Measurements from ENCODE around the gene MATCAP1. TPM values are rescaled to one million over a fixed set of nuclear protein-coding genes. Genes with fewer than 3 reads are reported as not detected.

MATCAP1 gene
- total and polyA plus RNA-seq, 2 of the 13 experiments (the other 11 are each of a cell fraction or from before 2014, with no cell fraction given), result 11.2 to 24.5 TPM

GRCh38 chr16:67191995-67192681 lies 8.4 kb upstream of the MATCAP1 start, which contains the start of gene E2F4 (continued):
- 0 out of 2 replicates have a peak, but pooled peaks have one; percentile 6 for TF ChIP-seq ZFP37 (CRISPR knock-in tag; IDR thresholded peaks at IDR 0.05; ENCODE audit: borderline replicate concordance)
- TF ChIP-seq ZBTB49 (CRISPR knock-in tag; IDR thresholded peaks at IDR 0.05; ENCODE audit: borderline replicate concordance), result no peak
- TF ChIP-seq ZNF607 (CRISPR knock-in tag; IDR thresholded peaks at IDR 0.05; ENCODE audit: borderline replicate concordance), result 0 out of 2 replicates have a peak, but pooled peaks have one; percentile 19
- peak; percentile 51 for TF ChIP-seq ZNF556 (CRISPR knock-in tag; IDR thresholded peaks at IDR 0.05; ENCODE audit: borderline replicate concordance)
- TF ChIP-seq STAG1 (CRISPR knock-in tag; IDR thresholded peaks at IDR 0.05), result no peak
- TF ChIP-seq PRPF4 (IDR thresholded peaks at IDR 0.05; ENCODE audit: low read depth, low read length, poor library complexity, severe bottlenecking), result no peak
- TF ChIP-seq FOXM1 (CRISPR knock-in tag; IDR thresholded peaks at IDR 0.05), result no peak
- no peak for TF ChIP-seq ZNF20 (CRISPR knock-in tag; IDR thresholded peaks at IDR 0.05)
- TF ChIP-seq CREB1 (IDR thresholded peaks at IDR 0.05), result 0 out of 2 replicates have a peak, but pooled peaks have one; percentile 46
- TF ChIP-seq CREB1 (CRISPR knock-in tag; IDR thresholded peaks at IDR 0.05), result no peak
- TF ChIP-seq ZNF777 (CRISPR knock-in tag; IDR thresholded peaks at IDR 0.05), result no peak; the same call in 1 of the 2 replicates
- TF ChIP-seq ZZZ3 (CRISPR knock-in tag; IDR thresholded peaks at IDR 0.05; ENCODE audit: borderline replicate concordance), result peak; percentile 94; the same call in 1 of the 2 replicates
- no peak for TF ChIP-seq ZNF460 (CRISPR knock-in tag; IDR thresholded peaks at IDR 0.05; ENCODE audit: borderline replicate concordance)
- peak; percentile 62; the same call in 1 of the 2 replicates for TF ChIP-seq ZNF614 (CRISPR knock-in tag; IDR thresholded peaks at IDR 0.05; ENCODE audit: borderline replicate concordance)
- TF ChIP-seq ZNF121 (CRISPR knock-in tag; IDR thresholded peaks at IDR 0.05), result peak; percentile 77
- TF ChIP-seq ZNF407 (CRISPR knock-in tag; IDR thresholded peaks at IDR 0.05; ENCODE audit: not compliant biosample characterization), result no peak
- TF ChIP-seq ZNF761 (CRISPR knock-in tag; conservative IDR thresholded peaks at IDR 0.05), result no peak; the same call in 1 of the 2 replicates
- no peak for TF ChIP-seq ZNF7 (CRISPR knock-in tag; IDR thresholded peaks at IDR 0.05)
- TF ChIP-seq ZNF441 (CRISPR knock-in tag; IDR thresholded peaks at IDR 0.05; ENCODE audit: borderline replicate concordance), result peak; percentile 87
- TF ChIP-seq NFIC (IDR thresholded peaks at IDR 0.05; ENCODE audit: low read length), result no peak

Measured in HepG2 (cell line).